ENCODE results near the gene TENM4. TPM values are rescaled to one million over a fixed set of nuclear protein-coding genes. Genes with fewer than 3 reads are reported as not detected.
A peak's percentile ranks its signal among the peaks of the same experiment; 100 is the strongest.

TENM4 gene
- total and polyA plus RNA-seq, 11 donors = 0.08 to 6.4 (median 1.0) TPM

DNA sequence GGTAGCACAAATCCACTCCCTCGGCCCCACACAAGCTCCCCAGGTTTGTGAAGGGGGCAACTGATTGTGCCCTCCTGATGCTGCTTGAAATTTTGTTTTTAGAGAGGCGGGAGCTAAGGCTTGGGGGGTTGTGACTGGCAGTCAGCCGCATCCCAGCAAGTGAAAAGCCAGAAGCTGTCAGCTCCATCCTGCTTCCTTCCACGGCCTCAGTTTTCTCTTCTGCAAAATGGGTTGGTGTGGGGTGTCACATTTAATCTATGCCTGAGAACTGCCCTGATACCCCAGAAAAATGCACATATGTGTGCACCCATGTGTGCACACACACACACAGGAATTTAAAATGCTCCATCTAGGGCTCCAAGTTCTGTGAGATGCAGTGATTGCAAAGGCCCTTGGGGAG lies 358.6 kb downstream of the TENM4 start:
- intact Hi-C loops (cut with DNase I) = no loop called here
- TF ChIP-seq CTCF (IDR thresholded peaks at IDR 0.05) = no peak
- TF ChIP-seq POLR2A (IDR thresholded peaks at IDR 0.05) = no peak
- Histone ChIP-seq H3K36me3 (no peaks in the 10 kb centered on the region), H3K4me3 (no peak overlapping the region), H3K27ac (no peak overlapping the region), H3K4me1 (peaks cover 0 to 3% (median 0%) of the 10 kb centered on the region in 12 donors), H3K9me3 (no peaks in the 10 kb centered on the region), H3K27me3 (no peaks in the 10 kb centered on the region)
- ATAC-seq = no peak
- 94 to 98% (median 96%) methylated on average over 3 to 4 of the region's 4 CpGs for whole genome bisulfite sequencing, 4 donors
- DNase-seq = no peak

DNA sequence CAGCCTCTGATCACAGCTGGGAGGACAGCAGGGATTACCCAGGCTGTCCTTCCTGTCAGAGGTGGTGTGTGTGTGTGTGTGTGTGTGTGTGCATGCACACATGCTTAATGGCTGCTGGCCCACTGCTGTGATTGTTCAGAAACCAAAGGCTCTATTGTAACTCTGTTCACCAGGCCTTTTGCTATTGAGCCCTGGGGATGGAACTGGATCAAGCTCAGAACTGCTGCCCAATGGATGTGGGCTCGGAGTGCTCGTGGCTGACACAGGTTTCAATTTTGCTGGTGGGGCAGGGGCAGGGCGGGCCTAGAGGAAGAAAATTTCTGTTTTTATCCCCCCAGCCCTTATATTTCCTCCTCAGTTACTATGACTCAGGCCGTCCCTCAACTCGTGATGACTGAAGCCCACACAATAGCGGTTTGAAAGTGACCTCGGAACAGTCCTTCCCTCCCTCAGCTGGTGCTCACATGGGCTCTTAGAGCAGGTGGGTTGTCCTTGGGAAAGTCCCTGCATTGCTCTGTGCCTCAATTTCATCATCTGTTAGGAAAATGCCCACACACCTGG lies 359.3 kb downstream of the TENM4 start:
- intact Hi-C loops (cut with DNase I) = no loop called here
- Histone ChIP-seq H3K9me3 (no peaks in the 10 kb centered on the region), H3K4me1 (peaks cover 0 to 3% (median 0%) of the 10 kb centered on the region in 12 donors), H3K27ac (no peak overlapping the region), H3K36me3 (no peaks in the 10 kb centered on the region), H3K4me3 (no peak overlapping the region), H3K27me3 (no peaks in the 10 kb centered on the region)
- ATAC-seq = no peak
- WGBS, 4 donors = 80 to 93% (median 85%) methylated on average over 5 to 7 of the region's 7 CpGs
- TF ChIP-seq CTCF (IDR thresholded peaks at IDR 0.05) = no peak
- no peak for TF ChIP-seq POLR2A (IDR thresholded peaks at IDR 0.05)
- no peak for DNase-seq

- DNase-seq (no peak), ATAC-seq (no peak)
- Histone ChIP-seq H3K36me3 (no peaks in the 10 kb centered on the region), H3K4me1 (peaks cover 0 to 3% (median 0%) of the 10 kb centered on the region in 12 donors), H3K4me3 (no peak overlapping the region), H3K27me3 (no peaks in the 10 kb centered on the region), H3K27ac (no peak overlapping the region), H3K9me3 (no peaks in the 10 kb centered on the region)
- TF ChIP-seq CTCF (IDR thresholded peaks at IDR 0.05) (no peak), POLR2A (IDR thresholded peaks at IDR 0.05) (no peak)
- intact Hi-C loops (cut with DNase I) = no loop called here
Measured at GRCh38 chr11:79080551-79080950, 360.3 kb downstream of the TENM4 start.

- no peaks in the 10 kb centered on the region for H3K36me3 ChIP-seq
- no peak overlapping the region for H3K4me3 ChIP-seq
- H3K9me3 ChIP-seq = no peaks in the 10 kb centered on the region
- WGBS, 4 donors = 63 to 73% (median 67%) methylated on average over 7 of the region's 7 CpGs
- intact Hi-C loops (cut with DNase I) = loop anchor here in 8 of 10 donors (2.0 to 10.0 kb wide), 4 partner anchors 274 to 434 kb away; no protein-coding TSS in a partner anchor
- H3K4me1 ChIP-seq = peaks cover 0 to 3% (median 0%) of the 10 kb centered on the region in 12 donors
- TF ChIP-seq CTCF (IDR thresholded peaks at IDR 0.05) = no peak
- no peak for TF ChIP-seq POLR2A (IDR thresholded peaks at IDR 0.05)
- H3K27me3 ChIP-seq = no peaks in the 10 kb centered on the region
- peak in 1 of 5 donors; percentile 54 for DNase-seq
- no peak overlapping the region for H3K27ac ChIP-seq
- peak; percentile 54 to 56 (median 54) for ATAC-seq
Measured at GRCh38 chr11:79078999-79079398, 361.8 kb downstream of the TENM4 start.

All from heart left ventricle (tissue), 16 donors.